Naive thymus-derived CD4-positive, alpha-beta T cell (primary cell): ENCODE data around the gene IRF2BP1. TPM values are rescaled to one million over a fixed set of nuclear protein-coding genes. Genes with fewer than 3 reads are reported as not detected.

ENCODE experiments used
- ATAC-seq: fragments of 150-1000 bp; cut with Tn5 transposase; 2 replicates; pipeline ENCODE4 v1.10.0; 2021; ENCODE audit warnings: mild to moderate bottlenecking, moderate library complexity
- CTCF ChIA-PET: fragments of 350-600 bp; sonication (Branson Sonifier 250); formaldehyde crosslinking; loops from one replicate; lab custom pipeline; 2021; ENCODE audit warnings: antibody characterized with exemption; lab: Charles Lee
- POLR2A ChIA-PET: fragments of 350-600 bp; sonication (Branson Sonifier 250); formaldehyde crosslinking; loops from one replicate; lab custom pipeline; 2021; ENCODE audit warnings: antibody characterized with exemption, inconsistent platforms; lab: Charles Lee
- DNase-seq, 9 donors: peaks; one replicate each; pipeline versions ENCODE4 v3.0.0 to v3.0.0-alpha.2; 2020 to 2022; ENCODE audit warnings: mixed read lengths in 1 of 9
- H3K27ac ChIP-seq: one replicate; pipeline ENCODE4 v1.7.0; 2013; ENCODE audit warnings: mild to moderate bottlenecking, low read depth, low read length, moderate library complexity
- H3K27me3 ChIP-seq, 2 donors: one replicate each; pipeline ENCODE4 v1.7.0; 2013; ENCODE audit warnings: low read length in 2 of 2, mild to moderate bottlenecking in 2 of 2, moderate library complexity in 2 of 2; ENCODE audit not compliant: control insufficient read depth in 2 of 2, insufficient read depth in 2 of 2
- H3K36me3 ChIP-seq, 3 experiments: 1 replicate in 2 of 3; 2 replicates in 1 of 3; pipeline ENCODE4 v1.7.0; 2013; ENCODE audit warnings: low read length in 3 of 3, mild to moderate bottlenecking in 3 of 3, moderate library complexity in 1 of 3; ENCODE audit not compliant: insufficient read depth in 3 of 3, control insufficient read depth in 2 of 3
- H3K4me1 ChIP-seq, 2 donors: one replicate each; pipeline ENCODE4 v1.7.0; 2013; ENCODE audit warnings: low read length in 2 of 2, mild to moderate bottlenecking in 2 of 2, moderate library complexity in 1 of 2; ENCODE audit not compliant: control insufficient read depth in 2 of 2, insufficient read depth in 2 of 2
- H3K4me3 ChIP-seq: 2 replicates; pipeline ENCODE4 v1.7.0; 2013; ENCODE audit warnings: mild to moderate bottlenecking, low read length
- H3K9me3 ChIP-seq, 3 experiments: 1 replicate in 2 of 3; 2 replicates in 1 of 3; pipeline ENCODE4 v1.7.0; 2013; ENCODE audit warnings: low read length in 3 of 3; ENCODE audit not compliant: control insufficient read depth in 2 of 3
- H3K27ac Mint-ChIP-seq, 9 donors: one replicate each; pipeline ENCODE4 v1.8.0; 2020 to 2022; ENCODE audit warnings: mixed read lengths in 9 of 9, mild to moderate bottlenecking in 8 of 9, moderate library complexity in 5 of 9, inconsistent platforms in 2 of 9
- H3K27me3 Mint-ChIP-seq, 5 donors: one replicate each; pipeline ENCODE4 v1.8.0; 2021 to 2022; ENCODE audit warnings: mixed read lengths in 5 of 5, mild to moderate bottlenecking in 1 of 5
- H3K36me3 Mint-ChIP-seq, 5 donors: one replicate each; pipeline ENCODE4 v1.8.0; 2020 to 2022; ENCODE audit warnings: mixed read lengths in 5 of 5, mild to moderate bottlenecking in 3 of 5, inconsistent platforms in 1 of 5
- H3K4me1 Mint-ChIP-seq, 7 donors: one replicate each; pipeline ENCODE4 v1.8.0; 2020 to 2022; ENCODE audit warnings: mixed read lengths in 7 of 7, mild to moderate bottlenecking in 3 of 7, inconsistent platforms in 1 of 7
- H3K4me3 Mint-ChIP-seq, 10 donors: one replicate each; pipeline ENCODE4 v1.8.0; 2020 to 2022; ENCODE audit warnings: mild to moderate bottlenecking in 10 of 10, mixed read lengths in 10 of 10, moderate library complexity in 6 of 10, inconsistent platforms in 2 of 10
- H3K9me3 Mint-ChIP-seq, 11 donors: one replicate each; pipeline ENCODE4 v1.8.0; 2020 to 2022; ENCODE audit warnings: mixed read lengths in 11 of 11, mild to moderate bottlenecking in 4 of 11, inconsistent platforms in 1 of 11, moderate library complexity in 1 of 11
- intact Hi-C, 2 donors: fragments of 100-400 bp; cut with micrococcal nuclease; formaldehyde crosslinking; loops; one replicate each; pipeline ENCODE4 v1.15.1; 2023
- polyA plus RNA-seq, 2 donors: library from polyadenylated mRNA; unstranded; fragments of 300-500 nt; fragmentation: Illumina TruSeq; gene quantifications; one replicate each; pipeline ENCODE4 v1.2.3, GENCODE V29; 2021
- total RNA-seq, 6 experiments: library from RNA in 5 of 6; stranded (reverse) in 5 of 6; gene quantifications; 1 replicate in 5 of 6; 2 replicates in 1 of 6; pipeline ENCODE4 v1.2.3 and lab custom pipeline; 2021 to 2026

The IRF2BP1 gene
- total and polyA plus RNA-seq, 7 experiments from 2014 or later, result 6.2 to 38.7 (median 18.9) TPM

DNA sequence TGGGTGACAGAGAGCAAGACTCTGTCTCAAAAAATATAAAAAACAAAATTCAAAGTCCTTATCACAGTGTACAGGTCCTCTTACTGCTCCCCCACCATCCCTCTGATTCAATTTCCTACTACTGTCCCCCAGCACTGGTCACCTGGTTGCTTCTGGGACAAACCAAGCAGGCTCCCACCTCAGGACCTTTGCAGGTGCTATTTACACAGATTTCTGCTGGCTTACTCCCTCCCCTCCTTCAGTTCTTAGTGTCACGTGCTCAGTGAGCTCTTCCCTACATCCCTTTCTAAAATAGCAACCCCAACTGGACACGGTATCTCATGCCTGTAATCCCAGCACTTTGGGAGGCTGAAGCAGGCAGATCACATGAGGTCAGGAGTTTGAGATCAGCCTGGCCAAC, 6.0 kb downstream of the IRF2BP1 start:
- ChIA-PET CTCF (no interaction called here), POLR2A (no interaction called here)
- Mint-ChIP-seq H3K27me3 (peaks cover 4 to 31% (median 20%) of the 10 kb centered on the region in 5 donors), H3K36me3 (peaks cover 0 to 6% (median 5%) of the 10 kb centered on the region in 5 donors), H3K9me3 (peaks cover 0 to 4% (median 0%) of the 10 kb centered on the region in 11 donors), H3K4me1 (peaks cover 27 to 47% (median 34%) of the 10 kb centered on the region in 7 donors), H3K27ac (no peak overlapping the region), H3K4me3 (no peak overlapping the region)
- ATAC-seq (no peak), DNase-seq (no peak)
- Histone ChIP-seq H3K4me3 (no peak overlapping the region), H3K27ac (no peak overlapping the region), H3K27me3 (no peaks in the 10 kb centered on the region), H3K9me3 (no peaks in the 10 kb centered on the region), H3K4me1 (peaks cover 9 to 40% of the 10 kb centered on the region in 2 donors), H3K36me3 (no peaks in the 10 kb centered on the region)
- intact Hi-C loops, result loop anchor here (10.0 kb wide), 3 partner anchors 385 to 1605 kb away; partner anchors contain the start of gene KPTN (in 1 of the 2)

DNA sequence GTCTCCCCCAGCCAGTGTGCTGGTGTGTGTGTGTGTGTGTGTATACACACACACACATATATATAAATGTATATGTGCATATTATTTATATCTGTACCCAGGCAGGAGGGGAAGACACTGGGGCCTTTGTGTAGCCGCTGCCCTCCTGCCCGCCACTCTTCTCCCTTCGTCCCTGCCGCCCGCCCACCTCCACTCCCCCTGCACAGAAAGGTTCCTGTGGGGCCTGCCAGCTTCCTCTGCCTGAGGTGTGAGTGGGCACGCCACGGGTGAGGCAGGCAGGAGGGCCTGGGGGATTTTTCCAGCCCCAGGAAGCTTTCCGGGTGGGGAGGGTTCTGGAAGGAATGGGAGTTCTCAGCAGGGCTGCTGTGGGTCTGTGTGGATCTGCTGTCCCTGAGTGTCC, 6.9 kb downstream of the IRF2BP1 start:
- H3K9me3 Mint-ChIP-seq, result peaks cover 0 to 4% (median 0%) of the 10 kb centered on the region in 11 donors
- DNase-seq (no peak), ATAC-seq (no peak)
- peaks cover 3 to 31% of the 10 kb centered on the region in 2 donors for H3K4me1 ChIP-seq
- H3K27me3 ChIP-seq, result no peaks in the 10 kb centered on the region
- H3K4me1 Mint-ChIP-seq, result peaks cover 26 to 43% (median 33%) of the 10 kb centered on the region in 7 donors
- no peaks in the 10 kb centered on the region for H3K9me3 ChIP-seq
- peaks cover 0 to 6% (median 5%) of the 10 kb centered on the region in 5 donors for H3K36me3 Mint-ChIP-seq
- no peak overlapping the region for H3K27ac ChIP-seq
- H3K36me3 ChIP-seq, result no peaks in the 10 kb centered on the region
- H3K4me3 ChIP-seq, result no peak overlapping the region
- no peak overlapping the region for H3K27ac Mint-ChIP-seq
- intact Hi-C loops, result no loop called here
- ChIA-PET POLR2A (no interaction called here), CTCF (no interaction called here)
- peaks cover 9 to 35% (median 23%) of the 10 kb centered on the region in 5 donors for H3K27me3 Mint-ChIP-seq
- no peak overlapping the region for H3K4me3 Mint-ChIP-seq

DNA sequence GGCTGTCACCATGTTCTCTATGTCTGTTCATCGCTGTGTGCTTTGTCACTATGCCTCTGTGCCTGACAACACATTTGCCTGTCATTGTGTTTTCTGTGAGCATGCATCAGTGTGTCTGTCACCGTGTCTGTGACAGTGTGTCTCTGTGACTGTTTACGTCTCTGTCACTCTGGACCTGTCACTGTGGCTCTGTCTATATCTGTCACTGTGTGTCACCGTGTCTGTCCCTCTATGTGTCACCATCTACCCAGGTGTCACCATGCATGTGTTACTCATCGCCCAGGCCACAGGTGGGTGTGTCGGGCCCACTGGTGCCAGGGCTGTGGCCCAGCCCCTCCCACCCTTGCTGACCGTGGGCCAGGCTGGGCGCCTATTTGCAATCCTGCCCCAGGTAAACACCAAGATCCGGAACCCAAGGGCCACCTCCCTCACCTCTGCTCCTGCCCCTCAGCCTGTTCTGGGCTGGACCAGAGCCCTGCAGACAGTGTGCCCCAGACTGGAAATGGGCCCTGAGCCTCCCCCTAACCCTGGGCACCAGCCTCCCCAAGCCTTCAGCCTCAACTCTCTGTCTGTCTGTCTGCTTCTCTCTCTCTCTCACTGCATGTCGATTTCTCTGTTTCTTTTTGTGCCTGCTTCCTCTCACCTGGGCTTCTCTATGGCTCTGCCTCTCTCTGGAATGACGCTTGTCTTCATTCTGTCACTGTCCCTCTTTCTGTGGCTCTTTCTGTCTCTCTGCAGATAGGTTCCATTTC, 7.7 kb downstream of the IRF2BP1 start:
- CTCF ChIA-PET, result no interaction called here
- Mint-ChIP-seq H3K27ac (peak overlapping the region in 4 of 9 donors; percentile 10 to 70 (median 29)), H3K9me3 (peaks cover 0 to 4% (median 0%) of the 10 kb centered on the region in 11 donors), H3K4me1 (peaks cover 18 to 35% (median 28%) of the 10 kb centered on the region in 7 donors), H3K27me3 (peaks cover 9 to 35% (median 23%) of the 10 kb centered on the region in 5 donors), H3K36me3 (peaks cover 0 to 5% (median under 1%) of the 10 kb centered on the region in 5 donors), H3K4me3 (peak overlapping the region in 7 of 10 donors; percentile 0 to 68 (median 50))
- H3K4me3 ChIP-seq, result no peak overlapping the region
- no peaks in the 10 kb centered on the region for H3K36me3 ChIP-seq
- H3K4me1 ChIP-seq, result peaks cover 3 to 23% of the 10 kb centered on the region in 2 donors
- H3K27me3 ChIP-seq, result no peaks in the 10 kb centered on the region
- peak; percentile 31 for ATAC-seq
- POLR2A ChIA-PET, result no interaction called here
- no peaks in the 10 kb centered on the region for H3K9me3 ChIP-seq
- intact Hi-C loops, result no loop called here
- DNase-seq, result no peak
- no peak overlapping the region for H3K27ac ChIP-seq

DNA sequence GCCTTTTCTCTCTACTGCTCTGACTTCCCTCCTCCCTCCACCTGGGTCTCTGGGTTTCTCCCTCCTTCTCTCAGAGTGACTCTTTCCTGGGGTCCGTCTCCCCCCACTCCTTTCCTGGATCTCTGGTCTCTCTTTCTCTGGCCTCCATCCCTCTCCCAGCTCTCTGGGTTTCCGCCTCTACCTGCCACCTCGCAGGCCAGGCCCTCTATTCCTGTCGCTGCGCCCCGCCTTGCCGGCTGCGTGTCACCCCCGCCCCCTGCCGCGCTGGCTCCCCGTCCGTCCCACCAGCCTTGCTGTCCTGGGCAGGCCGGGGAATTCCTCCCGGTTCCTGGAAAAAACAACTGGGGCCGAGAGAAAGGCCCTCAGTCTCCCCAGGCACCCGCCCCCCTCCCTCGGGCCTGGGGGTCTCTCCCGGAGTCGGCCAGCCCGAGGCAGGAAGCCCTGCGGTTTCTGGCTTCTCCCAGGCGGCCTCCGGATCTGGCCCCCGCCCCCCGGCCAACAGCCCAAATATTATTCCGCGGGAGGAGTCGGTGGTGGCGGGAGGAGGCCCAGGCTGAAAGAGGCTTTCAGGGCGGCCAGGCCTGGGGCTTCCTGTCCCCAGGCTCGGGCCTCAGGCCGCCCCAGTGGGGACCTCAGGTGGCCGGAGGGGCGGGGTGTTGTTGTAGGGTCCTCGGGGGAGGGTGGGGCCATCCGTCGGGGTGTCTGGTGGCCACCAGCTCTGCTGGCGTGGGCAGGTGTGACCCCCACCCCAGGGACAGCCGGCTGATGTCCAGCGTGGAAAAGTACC, 9.3 kb downstream of the IRF2BP1 start:
- Mint-ChIP-seq H3K36me3 (peaks cover 0 to 2% (median 0%) of the 10 kb centered on the region in 5 donors), H3K4me1 (peaks cover 15 to 26% (median 22%) of the 10 kb centered on the region in 7 donors), H3K4me3 (peak overlapping the region; percentile 0 to 78 (median 54)), H3K27ac (peak overlapping the region in 5 of 9 donors; percentile 16 to 71 (median 50)), H3K27me3 (peaks cover 9 to 35% (median 23%) of the 10 kb centered on the region in 5 donors), H3K9me3 (peaks cover 0 to 3% (median 0%) of the 10 kb centered on the region in 11 donors)
- DNase-seq, result peak in 3 of 9 donors; percentile 27 to 47 (median 27)
- intact Hi-C loops, result no loop called here
- CTCF ChIA-PET, result no interaction called here
- ATAC-seq, result peak; percentile 41
- POLR2A ChIA-PET, result no interaction called here
- Histone ChIP-seq H3K27ac (no peak overlapping the region), H3K9me3 (no peaks in the 10 kb centered on the region), H3K36me3 (no peaks in the 10 kb centered on the region), H3K27me3 (no peaks in the 10 kb centered on the region), H3K4me1 (peaks cover 0 to 12% of the 10 kb centered on the region in 2 donors), H3K4me3 (no peak overlapping the region)

DNA sequence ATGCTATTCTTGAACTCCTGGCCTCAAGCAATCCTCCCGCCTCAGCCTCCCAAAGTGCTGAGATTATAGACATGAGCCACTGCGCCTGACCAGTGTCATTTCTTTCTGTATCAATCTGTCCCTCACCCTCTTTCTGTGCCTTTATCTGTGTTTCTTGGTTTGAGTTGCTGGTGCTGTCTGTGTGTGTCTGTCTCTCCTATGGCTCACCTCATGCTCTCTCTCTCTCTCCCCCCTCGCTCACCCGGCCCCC, 9.9 kb downstream of the IRF2BP1 start:
- peaks cover 9 to 35% (median 23%) of the 10 kb centered on the region in 5 donors for H3K27me3 Mint-ChIP-seq
- H3K9me3 ChIP-seq, result no peaks in the 10 kb centered on the region
- ChIA-PET CTCF (no interaction called here), POLR2A (no interaction called here)
- no peaks in the 10 kb centered on the region for H3K36me3 Mint-ChIP-seq
- H3K27me3 ChIP-seq, result no peaks in the 10 kb centered on the region
- ATAC-seq (peak; percentile 61), DNase-seq (peak in 2 of 9 donors; percentile 21 to 30)
- peak overlapping the region in 3 of 9 donors; percentile 7 to 60 (median 50) for H3K27ac Mint-ChIP-seq
- H3K4me3 Mint-ChIP-seq, result peak overlapping the region; percentile 0 to 78 (median 47)
- no peaks in the 10 kb centered on the region for H3K36me3 ChIP-seq
- peaks cover 0 to 12% of the 10 kb centered on the region in 2 donors for H3K4me1 ChIP-seq
- no peak overlapping the region for H3K4me3 ChIP-seq
- intact Hi-C loops, result no loop called here
- peaks cover 13 to 23% (median 18%) of the 10 kb centered on the region in 7 donors for H3K4me1 Mint-ChIP-seq
- no peaks in the 10 kb centered on the region for H3K9me3 Mint-ChIP-seq
- H3K27ac ChIP-seq, result no peak overlapping the region

DNA sequence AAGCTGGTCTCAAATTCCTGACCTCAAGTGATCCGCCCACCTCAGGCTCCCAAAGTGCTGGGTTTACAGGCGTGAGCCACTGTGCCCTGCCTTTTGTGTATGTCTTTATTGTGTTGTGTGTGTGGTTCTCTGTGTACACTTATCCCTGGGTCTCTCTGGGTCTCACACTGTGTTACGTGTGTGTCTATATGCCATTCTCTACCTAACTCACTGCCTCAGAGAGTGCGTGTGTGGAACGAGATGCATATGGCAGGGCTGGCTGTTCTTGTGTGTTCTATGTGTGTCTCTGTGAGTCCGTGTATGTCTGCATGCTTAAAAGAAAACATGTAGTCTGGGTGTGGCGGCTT, 11.3 kb downstream of the IRF2BP1 start:
- no peak overlapping the region for H3K4me3 ChIP-seq
- H3K4me1 ChIP-seq, result peaks cover 0 to 12% of the 10 kb centered on the region in 2 donors
- Mint-ChIP-seq H3K36me3 (no peaks in the 10 kb centered on the region), H3K4me1 (peaks cover 13 to 23% (median 18%) of the 10 kb centered on the region in 7 donors), H3K9me3 (no peaks in the 10 kb centered on the region), H3K4me3 (no peak overlapping the region), H3K27ac (no peak overlapping the region), H3K27me3 (peaks cover 9 to 32% (median 23%) of the 10 kb centered on the region in 5 donors)
- intact Hi-C loops, result no loop called here
- no peaks in the 10 kb centered on the region for H3K27me3 ChIP-seq
- ChIA-PET CTCF (no interaction called here), POLR2A (no interaction called here)
- ATAC-seq, result no peak
- no peaks in the 10 kb centered on the region for H3K36me3 ChIP-seq
- no peak for DNase-seq
- H3K9me3 ChIP-seq, result no peaks in the 10 kb centered on the region
- H3K27ac ChIP-seq, result no peak overlapping the region
